ENCODE results near the gene GTPBP6. TPM values are rescaled to one million over a fixed set of nuclear protein-coding genes. Genes with fewer than 3 reads are reported as not detected.
"Not testable (repeated sequence)": the region's sequence is repeated elsewhere in the genome, so short reads cannot be mapped to it uniquely, and the experiment has no call there.

Gene GTPBP6
- total RNA-seq, 1 donor from 2014 or later = 49.9 TPM

- no peak for DNase-seq (ENCODE audit: low read depth, low spot score)
Observed at GRCh38 chrX:316351-317325, 2.0 kb downstream of the GTPBP6 start.

- DNase-seq (ENCODE audit: low read depth, low spot score) = no peak
Observed at GRCh38 chrX:314781-315595, 3.6 kb downstream of the GTPBP6 start.

- no peak for DNase-seq (ENCODE audit: low read depth, low spot score)
Observed at GRCh38 chrX:314049-314448, 4.5 kb downstream of the GTPBP6 start.

GRCh38 chrX:313546-313945 lies 5.0 kb downstream of the GTPBP6 start:
- no peak for DNase-seq (ENCODE audit: low read depth, low spot score)

GRCh38 chrX:312621-313331 lies 5.8 kb downstream of the GTPBP6 start:
- DNase-seq (ENCODE audit: low read depth, low spot score) = no peak

- no peak for DNase-seq (ENCODE audit: low read depth, low spot score)
Observed at GRCh38 chrX:311156-312129, 7.2 kb downstream of the GTPBP6 start.

GRCh38 chrX:310621-311155 lies 7.9 kb downstream of the GTPBP6 start:
- no peak for DNase-seq (ENCODE audit: low read depth, low spot score)

GRCh38 chrX:308821-309520 lies 9.6 kb downstream of the GTPBP6 start:
- DNase-seq (ENCODE audit: low read depth, low spot score) = no peak

- no peak for DNase-seq (ENCODE audit: low read depth, low spot score)
Observed at GRCh38 chrX:307261-308111, 11.1 kb downstream of the GTPBP6 start.

- DNase-seq (ENCODE audit: low read depth, low spot score) = not testable (repeated sequence)
Observed at GRCh38 chrX:306614-307251, 11.9 kb downstream of the GTPBP6 start.

GRCh38 chrX:305781-306613 lies 12.6 kb downstream of the GTPBP6 start:
- DNase-seq (ENCODE audit: low read depth, low spot score) = not testable (repeated sequence)

- no peak for DNase-seq (ENCODE audit: low read depth, low spot score)
Observed at GRCh38 chrX:302975-303374, 15.6 kb downstream of the GTPBP6 start.

- DNase-seq (ENCODE audit: low read depth, low spot score) = no peak
Observed at GRCh38 chrX:300334-300733, 18.3 kb downstream of the GTPBP6 start.

GRCh38 chrX:298993-299392 lies 19.6 kb downstream of the GTPBP6 start:
- DNase-seq (ENCODE audit: low read depth, low spot score) = no peak

GRCh38 chrX:295136-295535 lies 23.5 kb downstream of the GTPBP6 start:
- DNase-seq (ENCODE audit: low read depth, low spot score) = no peak

GRCh38 chrX:292900-293897 lies 25.4 kb downstream of the GTPBP6 start:
- DNase-seq (ENCODE audit: low read depth, low spot score) = no peak

Measured in pulmonary artery endothelial cell (primary cell).